Osteoblast (primary cell): Measurements from ENCODE around the gene USH2A. TPM values are rescaled to one million over a fixed set of nuclear protein-coding genes. Genes with fewer than 3 reads are reported as not detected.

Source experiments
- DNase-seq: peaks from one replicate; pipeline ENCODE4 v3.0.0; 2011; ENCODE audit warnings: low spot score, mixed read lengths; ENCODE audit not compliant: insufficient read length; ENCODE audit errors: missing footprints
- H2AFZ ChIP-seq: 2 replicates; pipeline ENCODE4 v1.6.0; 2011; ENCODE audit warnings: mild to moderate bottlenecking, low read length
- H3K27ac ChIP-seq: 2 replicates; pipeline ENCODE4 v1.5.1; 2011; ENCODE audit warnings: mild to moderate bottlenecking, low read depth, low read length, moderate library complexity
- H3K27me3 ChIP-seq: 2 replicates; pipeline ENCODE4 v1.6.0; 2012; ENCODE audit warnings: mild to moderate bottlenecking, control low read depth, inconsistent platforms, low read length, moderate library complexity; ENCODE audit not compliant: insufficient read depth
- H3K36me3 ChIP-seq: 2 replicates; pipeline ENCODE4 v1.5.1; 2011; ENCODE audit warnings: mild to moderate bottlenecking, low read length, control low read depth, moderate library complexity; ENCODE audit not compliant: insufficient read depth
- H3K4me1 ChIP-seq: 2 replicates; pipeline ENCODE4 v1.5.1; 2011; ENCODE audit warnings: mild to moderate bottlenecking, low read length, control low read depth, moderate library complexity; ENCODE audit not compliant: insufficient read depth
- H3K4me2 ChIP-seq: 2 replicates; pipeline ENCODE4 v1.6.0; 2011; ENCODE audit warnings: mild to moderate bottlenecking, low read length; ENCODE audit not compliant: insufficient read depth
- H3K4me3 ChIP-seq: fragments of 200-600 bp; sonication (generic); 3 replicates; pipeline ENCODE4 v1.5.1; 2012; ENCODE audit warnings: mild to moderate bottlenecking, low read length, inconsistent platforms; ENCODE audit not compliant: insufficient read depth
- H3K79me2 ChIP-seq: 2 replicates; pipeline ENCODE4 v1.6.0; 2012; ENCODE audit warnings: mild to moderate bottlenecking, low read length, control low read depth, inconsistent platforms; ENCODE audit not compliant: insufficient read depth
- H3K9me3 ChIP-seq: 2 replicates; pipeline ENCODE4 v1.5.1; 2011; ENCODE audit warnings: low read depth, low read length, control low read depth
- H4K20me1 ChIP-seq: 2 replicates; pipeline ENCODE4 v1.6.0; 2012; ENCODE audit warnings: mild to moderate bottlenecking, low read length, control low read depth; ENCODE audit not compliant: insufficient read depth
- total RNA-seq: library from RNA; depleted of rRNA; stranded (reverse); fragments of >200 nt; gene quantifications from 2 replicates; pipeline ENCODE4 v1.2.3, GENCODE V29; 2012
- TF ChIP-seq, protein P1 (sequence below): IDR thresholded peaks from 2 replicates; pipeline ENCODE4 v1.5.1; 2011; ENCODE audit warnings: mild to moderate bottlenecking, low read depth, low read length, moderate library complexity; ENCODE audit errors: extremely low read depth

The USH2A gene
- total RNA-seq, 1 donor = under 0.01 TPM

DNA sequence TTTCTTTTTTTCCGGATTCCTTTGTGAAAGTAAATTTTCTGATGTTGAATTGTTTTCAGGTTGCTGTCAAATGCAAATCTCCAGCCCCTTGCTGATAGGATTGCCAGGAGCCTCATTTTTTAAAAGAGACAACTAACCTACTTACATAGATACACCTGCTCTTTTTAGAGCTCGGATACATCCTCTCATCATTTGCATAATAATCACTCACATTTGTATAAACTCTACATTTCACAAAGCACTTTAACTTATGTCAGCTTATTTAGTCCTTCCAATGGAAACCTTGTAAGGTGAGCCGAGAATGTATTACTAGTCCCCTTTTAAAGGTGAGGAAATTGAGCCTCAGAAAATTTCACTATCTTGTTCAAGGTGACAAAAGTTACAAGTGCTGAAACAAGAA lies 771.4 kb downstream of the USH2A start:
- H3K36me3 ChIP-seq = no peaks in the 10 kb centered on the region
- no peaks in the 10 kb centered on the region for H3K9me3 ChIP-seq
- no peaks in the 10 kb centered on the region for H3K4me1 ChIP-seq
- peaks cover 2% of the 10 kb centered on the region for H3K27me3 ChIP-seq
- no peak overlapping the region for H3K4me3 ChIP-seq
- TF ChIP-seq, protein P1, sequence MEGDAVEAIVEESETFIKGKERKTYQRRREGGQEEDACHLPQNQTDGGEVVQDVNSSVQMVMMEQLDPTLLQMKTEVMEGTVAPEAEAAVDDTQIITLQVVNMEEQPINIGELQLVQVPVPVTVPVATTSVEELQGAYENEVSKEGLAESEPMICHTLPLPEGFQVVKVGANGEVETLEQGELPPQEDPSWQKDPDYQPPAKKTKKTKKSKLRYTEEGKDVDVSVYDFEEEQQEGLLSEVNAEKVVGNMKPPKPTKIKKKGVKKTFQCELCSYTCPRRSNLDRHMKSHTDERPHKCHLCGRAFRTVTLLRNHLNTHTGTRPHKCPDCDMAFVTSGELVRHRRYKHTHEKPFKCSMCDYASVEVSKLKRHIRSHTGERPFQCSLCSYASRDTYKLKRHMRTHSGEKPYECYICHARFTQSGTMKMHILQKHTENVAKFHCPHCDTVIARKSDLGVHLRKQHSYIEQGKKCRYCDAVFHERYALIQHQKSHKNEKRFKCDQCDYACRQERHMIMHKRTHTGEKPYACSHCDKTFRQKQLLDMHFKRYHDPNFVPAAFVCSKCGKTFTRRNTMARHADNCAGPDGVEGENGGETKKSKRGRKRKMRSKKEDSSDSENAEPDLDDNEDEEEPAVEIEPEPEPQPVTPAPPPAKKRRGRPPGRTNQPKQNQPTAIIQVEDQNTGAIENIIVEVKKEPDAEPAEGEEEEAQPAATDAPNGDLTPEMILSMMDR = no peak
- no peak overlapping the region for H3K4me2 ChIP-seq
- no peak overlapping the region for H2AFZ ChIP-seq
- DNase-seq = no peak
- no peak overlapping the region for H3K27ac ChIP-seq
- no peaks in the 10 kb centered on the region for H4K20me1 ChIP-seq
- no peaks in the 10 kb centered on the region for H3K79me2 ChIP-seq

DNA sequence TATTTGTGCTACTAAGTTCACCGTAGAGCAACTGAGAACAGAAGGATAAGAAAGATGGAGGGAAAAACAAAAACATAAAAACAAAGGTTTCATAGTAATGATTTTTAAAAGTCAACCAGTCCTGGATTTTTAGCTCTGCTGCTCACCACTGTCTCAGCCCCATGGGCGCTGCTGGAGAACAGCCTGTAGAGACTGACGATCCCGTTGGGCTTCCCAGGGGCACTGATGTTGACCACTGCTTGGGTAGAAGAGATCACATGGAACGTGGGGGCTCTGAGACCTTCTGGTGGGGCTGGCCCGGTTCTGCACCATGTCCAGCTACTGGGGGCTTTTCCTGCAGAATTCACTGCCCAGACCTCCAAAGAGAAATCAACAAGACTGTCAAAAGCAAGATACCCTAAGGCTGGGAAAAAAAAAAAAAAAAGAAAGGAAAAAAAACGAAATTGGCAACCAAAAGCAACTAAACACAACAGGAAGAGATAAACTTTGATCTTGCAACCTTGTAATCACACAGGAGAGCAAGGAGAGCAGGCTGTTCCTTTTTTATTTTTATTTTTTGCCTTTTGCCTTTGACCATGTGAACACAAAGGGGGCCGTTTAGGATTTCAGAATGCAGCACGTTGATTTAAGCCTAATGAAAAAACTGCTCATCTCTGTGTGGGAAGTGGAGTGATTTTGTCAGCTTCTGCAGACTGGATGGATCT lies 772.6 kb downstream of the USH2A start:
- no peaks in the 10 kb centered on the region for H3K9me3 ChIP-seq
- no peak overlapping the region for H3K4me3 ChIP-seq
- TF ChIP-seq, protein P1 = no peak
- peaks cover 2% of the 10 kb centered on the region for H3K27me3 ChIP-seq
- H3K4me1 ChIP-seq = no peaks in the 10 kb centered on the region
- no peaks in the 10 kb centered on the region for H3K79me2 ChIP-seq
- H3K27ac ChIP-seq = no peak overlapping the region
- no peaks in the 10 kb centered on the region for H3K36me3 ChIP-seq
- no peak overlapping the region for H3K4me2 ChIP-seq
- no peak overlapping the region for H2AFZ ChIP-seq
- H4K20me1 ChIP-seq = no peaks in the 10 kb centered on the region
- no peak for DNase-seq

DNA sequence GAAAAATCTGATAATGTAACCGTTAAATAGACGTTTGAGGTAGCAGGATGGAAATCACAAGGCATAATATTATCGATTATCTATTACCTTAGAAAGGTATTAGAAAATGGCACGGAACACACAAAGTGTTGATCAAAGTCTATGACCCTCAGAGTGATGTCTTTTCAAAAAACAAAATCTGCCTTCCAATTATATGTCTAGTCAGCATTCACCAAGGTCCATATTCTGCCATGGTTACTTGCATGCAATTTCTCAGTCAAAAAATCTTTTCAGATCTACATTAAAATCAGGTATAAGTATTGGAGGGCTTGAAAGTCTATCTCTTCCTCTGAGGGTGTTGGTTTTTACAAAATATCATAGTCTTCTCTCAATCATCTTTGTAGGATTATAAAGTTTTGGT lies 774.3 kb downstream of the USH2A start:
- H3K79me2 ChIP-seq = no peaks in the 10 kb centered on the region
- no peak overlapping the region for H3K27ac ChIP-seq
- no peak for DNase-seq
- peaks cover 2% of the 10 kb centered on the region for H3K27me3 ChIP-seq
- H3K9me3 ChIP-seq = no peaks in the 10 kb centered on the region
- no peak overlapping the region for H3K4me3 ChIP-seq
- TF ChIP-seq, protein P1 = no peak
- no peak overlapping the region for H3K4me2 ChIP-seq
- H4K20me1 ChIP-seq = no peaks in the 10 kb centered on the region
- H3K4me1 ChIP-seq = no peaks in the 10 kb centered on the region
- no peak overlapping the region for H2AFZ ChIP-seq
- H3K36me3 ChIP-seq = no peaks in the 10 kb centered on the region

DNA sequence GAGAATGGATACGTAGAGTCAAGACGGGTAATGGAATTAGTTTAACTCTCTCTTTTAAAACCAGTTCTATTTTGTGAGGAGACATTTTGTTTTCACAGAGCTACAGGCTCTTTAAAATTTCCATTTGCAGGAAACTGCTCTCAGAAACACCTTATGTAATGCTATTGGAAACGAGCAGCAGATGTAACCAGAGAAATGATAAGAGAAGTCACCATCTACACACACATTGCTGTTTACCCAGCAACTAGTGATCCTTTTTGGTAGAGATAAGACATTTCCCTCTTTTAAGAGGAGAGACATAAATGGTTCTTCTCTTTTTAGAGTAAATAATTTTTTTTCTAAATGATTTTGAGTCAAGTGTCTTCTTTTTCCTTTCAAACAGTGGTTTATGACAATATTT lies 775.5 kb downstream of the USH2A start:
- peak overlapping the region; percentile 27 for H2AFZ ChIP-seq
- H3K27me3 ChIP-seq = peaks cover 2% of the 10 kb centered on the region
- H3K4me2 ChIP-seq = peak overlapping the region; percentile 36
- no peaks in the 10 kb centered on the region for H3K36me3 ChIP-seq
- H3K9me3 ChIP-seq = no peaks in the 10 kb centered on the region
- H3K4me3 ChIP-seq = no peak overlapping the region
- no peaks in the 10 kb centered on the region for H3K4me1 ChIP-seq
- TF ChIP-seq, protein P1 = no peak
- DNase-seq = no peak
- H3K27ac ChIP-seq = no peak overlapping the region
- no peaks in the 10 kb centered on the region for H4K20me1 ChIP-seq
- H3K79me2 ChIP-seq = no peaks in the 10 kb centered on the region
